CD4-positive, alpha-beta T cell (primary cell): ENCODE results near the gene PIK3C2A. TPM values are rescaled to one million over a fixed set of nuclear protein-coding genes. Genes with fewer than 3 reads are reported as not detected.

Experiments
- ATAC-seq: fragments of 200-7000 bp; cut with Tn5 transposase; one replicate; pipeline ENCODE4 v1.10.0; 2022; ENCODE audit warnings: mild to moderate bottlenecking; ENCODE audit not compliant: poor library complexity
- CTCF ChIA-PET: fragments of 350-600 bp; sonication (Branson Sonifier 250); formaldehyde crosslinking; loops from one replicate; lab custom pipeline; 2021; ENCODE audit warnings: antibody characterized with exemption, inconsistent platforms; lab: Charles Lee
- POLR2A ChIA-PET: fragments of 350-600 bp; sonication (Branson Sonifier 250); formaldehyde crosslinking; loops from one replicate; lab custom pipeline; 2021; ENCODE audit warnings: antibody characterized with exemption, inconsistent platforms; lab: Charles Lee
- DNase-seq, 14 experiments: peaks; one replicate each; pipeline ENCODE4 v3.0.0-alpha.2; 2013 to 2020; ENCODE audit warnings: mixed read lengths in 2 of 14
- H3K27ac ChIP-seq, 2 donors: one replicate each; pipeline versions ENCODE4 v1.5.1 to v1.7.0; 2013; ENCODE audit warnings: low read length in 2 of 2, low read depth in 1 of 2, mild to moderate bottlenecking in 1 of 2
- H3K27me3 ChIP-seq, 2 experiments: 1 replicate in 1 of 2; 2 replicates in 1 of 2; pipeline versions ENCODE4 v1.6.1 to v1.7.0; 2013; ENCODE audit warnings: low read length in 2 of 2, control low read depth in 1 of 2, mild to moderate bottlenecking in 1 of 2, moderate library complexity in 1 of 2; ENCODE audit not compliant: insufficient read depth in 2 of 2, control insufficient read depth in 1 of 2
- H3K36me3 ChIP-seq: one replicate; pipeline ENCODE4 v1.6.1; 2013; ENCODE audit warnings: low read length, control low read depth; ENCODE audit not compliant: insufficient read depth
- H3K4me1 ChIP-seq: one replicate; pipeline ENCODE4 v1.6.1; 2013; ENCODE audit warnings: low read length, control low read depth; ENCODE audit not compliant: insufficient read depth
- H3K4me3 ChIP-seq: one replicate; pipeline ENCODE4 v1.5.1; 2013; ENCODE audit warnings: mild to moderate bottlenecking, low read length, moderate library complexity
- H3K9me3 ChIP-seq, 2 experiments: 1 replicate in 1 of 2; 2 replicates in 1 of 2; pipeline versions ENCODE4 v1.6.1 to v1.7.0; 2013; ENCODE audit warnings: low read length in 2 of 2, mild to moderate bottlenecking in 2 of 2, control low read depth in 1 of 2, moderate library complexity in 1 of 2; ENCODE audit not compliant: control insufficient read depth in 1 of 2, insufficient read depth in 1 of 2
- H3K27ac Mint-ChIP-seq: one replicate; pipeline ENCODE4 v1.8.0; 2020; ENCODE audit warnings: mixed read lengths
- H3K27me3 Mint-ChIP-seq: one replicate; pipeline ENCODE4 v1.8.0; 2021; ENCODE audit warnings: mixed read lengths
- H3K36me3 Mint-ChIP-seq: one replicate; pipeline ENCODE4 v1.8.0; 2021; ENCODE audit warnings: low read depth, mixed read lengths
- H3K4me1 Mint-ChIP-seq: one replicate; pipeline ENCODE4 v1.8.0; 2021; ENCODE audit warnings: low read depth, mixed read lengths
- H3K4me3 Mint-ChIP-seq: one replicate; pipeline ENCODE4 v1.8.0; 2020; ENCODE audit warnings: mild to moderate bottlenecking, mixed read lengths
- H3K9me3 Mint-ChIP-seq: one replicate; pipeline ENCODE4 v1.8.0; 2020; ENCODE audit warnings: mixed read lengths
- intact Hi-C, 2 experiments: fragments of 100-400 bp; cut with DNase I in 1 of 2; cut with micrococcal nuclease in 1 of 2; formaldehyde crosslinking; loops; one replicate each; pipeline versions ENCODE4 v1.15.1 to v1.9.0; 2023 to 2025; cut with DNase I, micrococcal nuclease
- total RNA-seq, 174 experiments: library from RNA in 2 of 174; stranded (reverse) in 2 of 174; gene quantifications; one replicate each; pipeline ENCODE4 v1.2.3 and lab custom pipeline; 2021 to 2026
- TF ChIP-seq, protein P1 (sequence below): fragments of 200-600 bp; IDR thresholded peaks from one replicate; pipeline ENCODE4 v1.8.0; 2022; ENCODE audit warnings: antibody characterized with exemption, mild to moderate bottlenecking

PIK3C2A gene
- total RNA-seq, 2 experiments from 2014 or later: 39.2 to 43.0 TPM

DNA sequence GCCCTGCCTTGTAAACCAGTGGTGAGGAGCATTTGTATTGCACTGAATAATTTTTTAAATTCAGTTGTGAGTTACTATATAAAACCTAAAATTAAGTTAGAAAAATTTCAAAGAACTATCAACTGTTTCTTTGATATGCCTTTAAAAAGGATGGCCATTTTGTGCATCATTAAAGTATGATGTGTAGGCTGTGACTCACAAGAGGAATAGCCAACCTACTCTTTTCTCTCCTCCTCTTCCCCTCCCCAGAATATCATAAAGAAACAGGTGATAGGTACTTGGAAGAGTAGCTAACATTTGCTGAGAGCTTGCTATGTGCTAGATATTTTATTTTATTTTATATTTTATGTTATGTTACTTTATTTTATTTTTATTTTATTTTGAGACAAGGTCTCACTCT is 10.6 kb upstream of the PIK3C2A start:
- Mint-ChIP-seq H3K9me3 (peaks cover 3% of the 10 kb centered on the region), H3K36me3 (no peaks in the 10 kb centered on the region), H3K4me3 (no peak overlapping the region), H3K4me1 (no peaks in the 10 kb centered on the region), H3K27ac (no peak overlapping the region), H3K27me3 (no peaks in the 10 kb centered on the region)
- Histone ChIP-seq H3K4me3 (no peak overlapping the region), H3K36me3 (no peaks in the 10 kb centered on the region), H3K27me3 (no peaks in the 10 kb centered on the region), H3K4me1 (no peaks in the 10 kb centered on the region), H3K27ac (no peak overlapping the region), H3K9me3 (peaks cover 0 to 6% of the 10 kb centered on the region in 2 experiments)
- intact Hi-C loops: no loop called here
- ATAC-seq (no peak), DNase-seq (no peak)
- ChIA-PET POLR2A (no interaction called here), CTCF (no interaction called here)
- TF ChIP-seq, protein P1, sequence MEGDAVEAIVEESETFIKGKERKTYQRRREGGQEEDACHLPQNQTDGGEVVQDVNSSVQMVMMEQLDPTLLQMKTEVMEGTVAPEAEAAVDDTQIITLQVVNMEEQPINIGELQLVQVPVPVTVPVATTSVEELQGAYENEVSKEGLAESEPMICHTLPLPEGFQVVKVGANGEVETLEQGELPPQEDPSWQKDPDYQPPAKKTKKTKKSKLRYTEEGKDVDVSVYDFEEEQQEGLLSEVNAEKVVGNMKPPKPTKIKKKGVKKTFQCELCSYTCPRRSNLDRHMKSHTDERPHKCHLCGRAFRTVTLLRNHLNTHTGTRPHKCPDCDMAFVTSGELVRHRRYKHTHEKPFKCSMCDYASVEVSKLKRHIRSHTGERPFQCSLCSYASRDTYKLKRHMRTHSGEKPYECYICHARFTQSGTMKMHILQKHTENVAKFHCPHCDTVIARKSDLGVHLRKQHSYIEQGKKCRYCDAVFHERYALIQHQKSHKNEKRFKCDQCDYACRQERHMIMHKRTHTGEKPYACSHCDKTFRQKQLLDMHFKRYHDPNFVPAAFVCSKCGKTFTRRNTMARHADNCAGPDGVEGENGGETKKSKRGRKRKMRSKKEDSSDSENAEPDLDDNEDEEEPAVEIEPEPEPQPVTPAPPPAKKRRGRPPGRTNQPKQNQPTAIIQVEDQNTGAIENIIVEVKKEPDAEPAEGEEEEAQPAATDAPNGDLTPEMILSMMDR: no peak

GRCh38 chr11:17217401-17217800 is 9.6 kb upstream of the PIK3C2A start:
- H3K27me3 ChIP-seq: no peaks in the 10 kb centered on the region
- H3K4me1 ChIP-seq: no peaks in the 10 kb centered on the region
- no peak overlapping the region for H3K4me3 Mint-ChIP-seq
- no peaks in the 10 kb centered on the region for H3K36me3 Mint-ChIP-seq
- peaks cover 3% of the 10 kb centered on the region for H3K9me3 Mint-ChIP-seq
- DNase-seq (no peak), ATAC-seq (no peak)
- peaks cover 0 to 6% of the 10 kb centered on the region in 2 experiments for H3K9me3 ChIP-seq
- ChIA-PET POLR2A (interaction anchor here (0.6 to 1.4 kb wide), 2 partner anchors 10 to 201 kb away, joined by 3 to 4 read pairs; partner anchors contain the start of gene PIK3C2A), CTCF (no interaction called here)
- TF ChIP-seq, protein P1: no peak
- H3K4me3 ChIP-seq: no peak overlapping the region
- H3K36me3 ChIP-seq: no peaks in the 10 kb centered on the region
- no peak overlapping the region for H3K27ac Mint-ChIP-seq
- intact Hi-C loops: no loop called here
- no peaks in the 10 kb centered on the region for H3K27me3 Mint-ChIP-seq
- H3K4me1 Mint-ChIP-seq: no peaks in the 10 kb centered on the region
- no peak overlapping the region for H3K27ac ChIP-seq

DNA sequence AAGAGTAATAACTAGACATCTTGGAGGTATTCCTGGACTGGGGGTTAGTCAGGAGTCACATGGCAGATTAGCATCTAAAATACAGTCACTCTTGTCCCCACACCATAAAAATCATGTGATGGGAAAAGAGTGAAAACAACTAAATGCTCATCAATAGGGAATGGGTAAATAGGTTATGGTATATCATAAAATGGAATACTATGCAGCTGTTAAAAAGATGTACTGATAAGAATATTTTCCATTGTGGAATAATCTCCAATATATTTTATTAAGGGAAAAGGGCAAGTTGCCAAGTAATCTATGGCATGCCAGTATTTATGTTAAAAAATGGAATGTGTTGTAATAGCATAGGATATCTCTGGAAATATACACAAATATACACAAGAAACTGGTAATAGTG is 6.6 kb upstream of the PIK3C2A start:
- H3K4me3 ChIP-seq: no peak overlapping the region
- ChIA-PET CTCF (no interaction called here), POLR2A (interaction anchor here (1.1 kb wide), 1 partner anchor 62 kb away, joined by 3 read pairs; the partner anchor contains the start of gene NUCB2)
- no peaks in the 10 kb centered on the region for H3K27me3 ChIP-seq
- H3K9me3 ChIP-seq: peaks cover 0 to 6% of the 10 kb centered on the region in 2 experiments
- H3K9me3 Mint-ChIP-seq: peaks cover 3% of the 10 kb centered on the region
- DNase-seq: no peak
- no peaks in the 10 kb centered on the region for H3K36me3 ChIP-seq
- H3K36me3 Mint-ChIP-seq: no peaks in the 10 kb centered on the region
- TF ChIP-seq, protein P1: no peak
- no peak overlapping the region for H3K4me3 Mint-ChIP-seq
- no peaks in the 10 kb centered on the region for H3K27me3 Mint-ChIP-seq
- H3K4me1 ChIP-seq: no peaks in the 10 kb centered on the region
- no peak for ATAC-seq
- intact Hi-C loops: no loop called here
- H3K4me1 Mint-ChIP-seq: peaks cover 5% of the 10 kb centered on the region
- H3K27ac Mint-ChIP-seq: no peak overlapping the region
- H3K27ac ChIP-seq: no peak overlapping the region
